HG02840 (cell line): ENCODE results near the gene EXTL2.
"Not testable (repeated sequence)": the region's sequence is repeated elsewhere in the genome, so short reads cannot be mapped to it uniquely, and the experiment has no call there.

Experiments
- ATAC-seq: cut with Tn5 transposase; IDR thresholded peaks from one replicate; pipeline ENCODE4 v1.9.1; 2021; ENCODE audit warnings: mild to moderate bottlenecking, moderate library complexity, moderate number of reproducible peaks; ENCODE audit not compliant: unreplicated experiment, low FRiP score

Gene EXTL2

GRCh38 chr1:100862591-100862990 is 32.1 kb downstream of the EXTL2 start:
- no peak for ATAC-seq

GRCh38 chr1:100861379-100861778 is 33.3 kb downstream of the EXTL2 start:
- no peak for ATAC-seq

DNA sequence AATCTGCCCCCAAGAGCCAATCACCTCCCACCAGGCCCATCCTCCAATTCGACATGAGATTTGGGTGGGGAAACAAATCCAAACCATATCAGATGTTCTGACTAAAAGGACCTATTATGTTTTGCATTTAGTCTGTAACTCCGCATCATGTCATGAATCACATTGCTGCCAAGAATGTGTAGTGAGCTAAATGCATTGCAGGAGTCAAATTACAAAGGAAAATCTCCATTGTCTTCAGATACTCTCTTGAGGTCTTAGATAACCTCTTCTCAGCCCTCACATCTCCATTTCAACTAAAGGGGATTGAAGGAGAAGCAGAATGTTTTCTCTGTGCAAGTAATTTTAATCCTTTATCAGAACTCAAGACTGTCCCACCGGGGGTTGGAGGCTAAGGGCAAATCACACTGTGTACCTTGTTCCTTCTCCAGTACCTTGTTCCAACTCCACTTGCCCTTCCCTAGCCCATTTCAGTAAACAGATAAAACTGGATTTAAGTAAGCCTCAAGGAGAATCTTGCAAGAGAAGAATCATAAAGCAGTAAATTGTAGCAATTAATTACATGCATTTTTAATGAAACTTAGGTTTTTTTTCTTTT is 34.1 kb downstream of the EXTL2 start:
- no peak for ATAC-seq

DNA sequence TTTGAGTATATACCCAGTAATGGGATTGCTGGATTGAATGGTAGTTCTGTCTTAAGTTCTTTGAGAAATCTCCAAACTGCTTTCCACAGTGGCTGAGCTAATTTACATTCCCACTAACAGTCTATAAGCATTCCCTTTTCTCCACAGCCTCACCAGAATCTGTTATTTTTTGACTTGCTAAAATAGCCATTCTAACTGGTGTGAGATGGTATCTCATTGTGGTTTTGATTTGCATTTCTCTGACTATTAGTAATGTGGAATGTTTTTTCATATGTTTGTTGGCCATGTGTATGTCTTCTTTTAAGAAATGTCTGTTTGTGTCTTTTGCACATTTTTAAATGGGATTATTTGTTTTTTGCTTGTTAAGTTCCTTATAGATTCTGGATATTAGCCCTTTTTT is 39.5 kb downstream of the EXTL2 start:
- ATAC-seq: not testable (repeated sequence)

DNA sequence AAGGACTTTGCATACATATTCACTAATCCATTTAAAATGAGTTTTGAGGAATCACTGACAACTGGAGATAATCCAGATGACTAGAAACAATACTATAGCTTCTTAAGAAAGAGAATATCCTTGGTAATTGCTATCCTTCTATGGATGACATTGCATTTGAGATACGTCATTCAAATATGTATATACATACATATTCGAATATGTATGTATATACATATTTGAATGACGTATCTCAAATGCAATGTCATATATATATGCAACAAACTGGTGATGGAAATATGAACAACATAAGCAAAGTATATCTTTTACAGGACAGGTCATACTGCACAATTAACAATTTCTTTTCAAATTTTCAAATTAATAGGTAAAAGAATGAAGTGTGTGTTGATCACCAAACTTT is 41.7 kb downstream of the EXTL2 start:
- no peak for ATAC-seq

GRCh38 chr1:100851726-100852125 is 42.9 kb downstream of the EXTL2 start:
- no peak for ATAC-seq

GRCh38 chr1:100847361-100848082 is 47.1 kb downstream of the EXTL2 start:
- ATAC-seq: no peak

- not testable (repeated sequence) for ATAC-seq
These were observed 51.5 kb downstream of the EXTL2 start for GRCh38 chr1:100843160-100843559.

DNA sequence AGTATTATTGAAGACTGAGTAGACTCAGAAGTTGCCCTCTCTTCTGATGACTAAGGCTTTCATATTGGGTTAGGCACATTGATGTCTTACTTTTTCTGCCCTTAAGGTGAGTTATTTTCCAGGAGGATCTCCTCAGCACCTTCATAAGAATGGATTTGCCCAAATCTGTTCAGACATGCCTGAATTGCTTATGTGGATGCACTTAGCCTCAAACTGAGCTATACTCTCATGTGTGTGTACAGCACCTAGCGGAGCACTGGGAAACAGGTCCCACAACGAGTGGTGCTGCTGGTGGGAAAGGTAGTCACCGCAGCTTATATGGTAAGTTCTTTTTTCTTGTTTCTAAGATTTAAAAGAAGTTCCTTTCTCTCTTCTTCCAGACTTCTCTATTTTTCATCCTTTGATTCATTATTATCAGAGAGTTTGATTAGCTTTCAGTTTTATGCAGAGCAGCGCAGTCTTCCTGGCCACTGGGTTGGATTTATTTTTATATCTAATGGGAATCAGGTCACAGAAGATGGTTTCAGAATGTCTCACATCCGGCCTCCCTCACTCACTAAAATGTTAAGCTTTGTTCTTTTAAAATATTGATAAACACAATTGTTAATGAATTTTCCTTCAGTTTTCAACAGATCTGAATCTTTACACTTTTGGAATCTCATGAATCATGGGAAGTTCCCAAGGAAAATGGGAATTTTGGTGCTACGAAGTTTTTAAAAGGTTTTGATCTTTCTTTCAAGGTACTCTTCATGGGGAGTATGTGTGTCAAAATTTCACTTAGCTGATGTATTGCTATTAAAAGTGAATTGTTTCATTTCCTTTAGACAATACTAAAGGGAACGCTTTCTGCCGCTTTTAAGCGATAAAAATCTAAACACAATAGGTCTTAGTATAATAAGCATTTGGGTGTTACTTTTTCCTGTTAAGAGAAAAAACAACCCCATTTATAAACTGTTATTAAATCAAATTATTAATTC is 58.5 kb downstream of the EXTL2 start:
- ATAC-seq: no peak

GRCh38 chr1:100834777-100835660 is 59.6 kb downstream of the EXTL2 start:
- ATAC-seq: no peak

GRCh38 chr1:100832694-100833428 is 61.8 kb downstream of the EXTL2 start:
- no peak for ATAC-seq

DNA sequence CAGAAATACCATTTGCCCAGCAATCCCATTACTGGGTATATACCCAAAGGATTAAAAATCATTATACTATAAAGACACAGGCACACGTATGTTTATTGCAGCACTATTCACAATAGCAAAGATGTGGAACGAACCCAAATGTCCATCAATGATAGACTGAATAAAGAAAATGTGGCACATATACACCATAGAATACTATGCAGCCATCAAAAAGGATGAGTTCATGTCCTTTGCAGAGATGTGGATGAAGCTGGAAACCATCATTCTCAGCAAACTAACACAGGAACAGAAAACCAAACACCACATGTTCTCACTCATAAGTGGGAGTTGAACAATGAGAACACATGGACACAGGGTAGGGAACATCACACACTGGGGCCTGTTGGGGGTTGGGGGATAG is 69.0 kb downstream of the EXTL2 start:
- ATAC-seq: not testable (repeated sequence)
